HG03432 (cell line): ENCODE measurements around the gene PLA2G5.

Experiments used
- ATAC-seq: cut with Tn5 transposase; IDR thresholded peaks from one replicate; pipeline ENCODE4 v1.9.1; 2021; ENCODE audit warnings: mild to moderate bottlenecking, moderate library complexity; ENCODE audit not compliant: unreplicated experiment

PLA2G5 gene

DNA sequence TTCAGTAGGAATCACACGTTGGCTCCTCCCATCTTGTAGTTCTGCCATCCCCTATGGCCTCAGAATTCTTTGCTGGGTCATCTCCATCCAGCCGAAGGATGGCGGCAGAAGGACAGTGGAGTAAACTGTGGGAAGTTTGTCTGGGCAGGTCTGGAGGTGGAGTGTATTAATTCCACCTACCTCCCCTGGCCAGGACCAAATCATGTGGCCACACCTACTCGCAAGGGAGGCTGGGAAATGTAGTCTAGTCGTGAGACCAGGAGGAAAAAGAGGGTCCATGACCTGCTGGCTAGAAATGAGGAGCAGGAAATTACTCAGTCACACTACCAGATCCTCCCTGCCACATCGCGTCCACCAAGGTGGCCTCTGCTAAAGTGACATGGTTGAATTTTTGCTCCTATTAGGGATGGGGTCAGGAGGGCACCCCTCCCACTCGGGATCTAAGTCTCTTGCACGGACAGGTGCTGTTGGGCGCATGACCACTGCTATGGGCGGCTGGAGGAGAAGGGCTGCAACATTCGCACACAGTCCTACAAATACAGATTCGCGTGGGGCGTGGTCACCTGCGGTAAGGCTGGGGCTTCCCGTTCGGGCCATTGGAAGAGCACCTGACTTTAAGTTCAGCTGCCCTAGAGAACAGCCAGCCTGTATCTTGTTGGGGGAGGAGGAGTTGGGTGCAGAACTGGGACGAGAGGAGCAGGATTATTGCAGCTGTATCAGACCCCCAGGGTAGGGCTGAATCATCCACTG lies 19.5 kb downstream of the PLA2G5 start:
- ATAC-seq: no peak

DNA sequence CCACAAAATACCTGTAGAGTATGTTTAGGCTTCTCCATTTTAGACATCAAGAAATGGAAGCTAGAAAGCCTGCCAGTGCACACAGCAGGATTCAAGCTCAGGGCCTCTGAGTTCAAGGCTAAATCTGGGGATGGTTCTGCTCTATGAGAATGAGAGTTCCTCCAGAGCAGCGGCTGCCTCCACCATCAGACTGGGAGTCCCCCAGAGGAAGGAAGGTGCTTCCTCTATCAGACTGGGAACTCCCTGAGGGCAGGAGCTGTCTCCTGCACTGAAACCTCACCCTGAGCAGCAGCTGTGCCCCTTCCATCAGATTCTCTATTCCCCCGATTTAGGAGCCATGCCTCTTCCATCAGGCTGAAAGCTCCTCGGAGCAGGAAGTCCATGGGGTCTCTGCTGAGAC lies 20.1 kb downstream of the PLA2G5 start:
- no peak for ATAC-seq

DNA sequence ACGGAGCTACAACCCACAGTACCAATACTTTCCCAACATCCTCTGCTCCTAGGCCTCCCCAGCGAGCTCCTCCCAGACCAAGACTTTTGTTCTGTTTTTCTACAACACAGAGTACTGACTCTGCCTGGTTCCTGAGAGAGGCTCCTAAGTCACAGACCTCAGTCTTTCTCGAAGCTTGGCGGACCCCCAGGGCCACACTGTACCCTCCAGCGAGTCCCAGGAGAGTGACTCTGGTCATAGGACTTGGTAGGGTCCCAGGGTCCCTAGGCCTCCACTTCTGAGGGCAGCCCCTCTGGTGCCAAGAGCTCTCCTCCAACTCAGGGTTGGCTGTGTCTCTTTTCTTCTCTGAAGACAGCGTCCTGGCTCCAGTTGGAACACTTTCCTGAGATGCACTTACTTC lies 20.6 kb downstream of the PLA2G5 start:
- ATAC-seq: no peak

DNA sequence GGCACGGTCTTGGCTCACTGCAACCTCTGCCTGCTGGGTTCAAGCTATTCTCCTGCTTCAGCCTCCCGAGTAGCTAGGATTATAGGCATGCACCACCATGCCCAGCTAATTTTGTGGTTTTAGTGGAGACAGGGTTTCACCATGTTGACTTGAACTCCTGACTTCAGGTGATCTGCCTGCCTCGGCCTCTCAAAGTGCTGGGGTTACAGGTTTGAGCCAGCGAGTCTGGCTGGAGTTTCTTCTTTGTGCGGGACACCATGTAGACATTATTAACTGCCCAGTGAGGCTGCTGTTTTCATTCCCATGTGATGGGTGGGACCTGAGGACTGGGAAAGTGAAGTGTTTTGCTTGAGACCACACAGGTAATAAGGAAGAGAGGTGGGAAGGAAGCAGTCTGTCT lies 23.3 kb downstream of the PLA2G5 start:
- ATAC-seq: no peak

DNA sequence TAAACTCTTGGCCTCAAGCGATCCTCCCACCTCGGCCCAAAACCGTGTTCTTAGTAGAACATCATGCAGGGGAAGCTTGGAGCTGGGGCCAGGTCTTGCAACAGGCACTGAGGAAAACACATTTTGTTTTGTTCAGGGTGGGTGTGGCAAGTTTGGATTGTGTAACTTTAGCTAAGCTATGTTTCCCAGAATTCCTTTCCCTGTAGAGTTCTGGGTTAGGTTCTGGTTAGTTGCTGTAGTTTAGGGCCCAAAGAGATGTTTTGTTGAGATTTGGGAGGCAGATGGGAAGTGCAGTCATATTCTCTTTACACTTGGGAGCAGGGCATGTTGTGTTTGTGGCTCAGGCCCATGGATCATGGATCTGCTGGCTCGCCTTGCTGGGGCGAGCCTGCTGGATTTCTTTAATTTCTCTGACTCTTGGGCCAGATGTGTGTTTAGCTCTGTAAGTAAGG lies 24.0 kb downstream of the PLA2G5 start:
- ATAC-seq: no peak

DNA sequence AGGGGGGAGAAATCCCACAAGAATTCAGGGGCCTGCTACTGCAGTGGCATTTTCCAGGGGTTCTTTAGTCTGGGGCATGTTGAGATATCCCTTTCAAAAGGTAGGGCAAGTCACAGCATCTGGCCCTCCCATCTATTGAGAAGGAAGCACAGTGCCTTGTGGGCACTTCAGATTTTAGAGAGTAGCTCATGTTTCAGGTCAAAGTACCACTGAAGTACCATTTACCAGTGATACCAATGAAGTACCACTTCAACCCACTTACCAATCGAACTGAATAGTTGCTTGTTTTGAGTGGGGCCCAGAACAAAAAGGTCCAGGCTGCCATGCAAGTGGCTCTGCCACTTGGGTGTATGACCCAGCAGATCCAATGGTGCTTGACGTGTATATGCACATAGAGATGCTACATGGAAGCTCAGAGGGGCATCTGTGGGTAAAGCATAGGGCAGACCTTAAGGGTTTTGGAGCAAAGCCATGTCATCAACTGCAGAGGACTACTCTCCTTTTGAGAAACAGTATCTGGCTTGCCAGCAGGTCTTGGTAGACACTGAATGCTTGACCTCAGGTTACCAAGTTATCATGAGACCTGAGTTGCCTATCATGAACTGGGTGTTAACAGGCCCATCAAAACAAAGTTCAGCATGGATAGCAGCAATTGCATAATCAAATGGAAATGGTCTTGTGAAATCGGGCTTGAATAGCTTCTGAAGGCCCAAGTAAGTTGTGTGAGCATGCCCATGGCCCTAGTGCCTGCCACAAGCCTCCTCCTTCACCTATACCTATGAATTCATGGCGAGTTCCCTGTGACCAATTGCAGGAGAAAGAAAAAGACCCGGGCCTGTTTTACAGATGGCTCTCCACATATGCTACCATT lies 25.8 kb downstream of the PLA2G5 start:
- no peak for ATAC-seq

DNA sequence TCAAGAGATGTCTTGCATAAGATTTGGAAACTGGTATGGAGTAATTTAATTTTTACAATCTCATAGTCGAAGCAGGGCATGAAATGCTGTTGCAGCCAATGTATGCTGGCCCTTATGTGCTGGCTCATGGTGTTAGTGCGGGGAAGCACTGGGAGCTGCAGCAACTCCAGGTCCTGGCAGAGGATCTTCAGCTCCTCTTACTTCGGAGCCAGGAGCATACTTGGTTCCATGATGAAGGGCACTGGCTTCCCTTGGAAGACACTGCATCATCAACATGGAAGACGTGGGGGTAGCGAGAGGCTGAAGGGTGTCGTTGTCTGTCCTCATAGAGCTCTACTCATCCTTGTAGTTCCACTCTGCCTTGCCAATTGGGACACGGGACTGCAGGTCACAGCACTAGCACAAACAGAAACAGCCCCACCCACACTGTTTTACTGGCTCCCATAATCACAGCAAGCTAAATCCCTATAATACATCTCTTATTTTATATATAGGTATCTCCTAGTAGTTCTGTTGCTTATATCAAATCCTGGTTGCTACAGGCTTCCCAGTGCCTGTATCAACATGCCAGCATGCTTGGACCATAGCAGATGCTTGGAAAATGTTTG lies 26.9 kb downstream of the PLA2G5 start:
- ATAC-seq: no peak

DNA sequence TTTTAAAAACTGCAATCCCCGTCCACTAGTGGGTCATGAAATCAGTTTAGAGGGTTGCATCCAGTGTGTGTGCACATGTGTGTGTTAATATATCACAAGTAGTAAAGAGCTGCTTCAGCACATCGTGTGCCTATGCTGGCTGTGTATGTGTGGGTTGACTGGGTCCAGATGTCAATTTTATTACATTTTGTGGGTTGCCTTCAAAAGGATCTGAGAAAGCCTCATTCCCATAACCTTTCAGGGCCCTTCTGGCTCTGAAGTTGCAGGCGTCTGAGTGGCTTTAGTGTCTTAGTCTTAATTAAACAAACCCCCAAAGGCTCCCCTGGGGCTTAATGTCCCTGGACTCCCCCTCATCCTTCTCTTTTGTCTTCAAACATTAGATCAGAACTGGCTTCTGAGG lies 29.5 kb downstream of the PLA2G5 start:
- no peak for ATAC-seq

DNA sequence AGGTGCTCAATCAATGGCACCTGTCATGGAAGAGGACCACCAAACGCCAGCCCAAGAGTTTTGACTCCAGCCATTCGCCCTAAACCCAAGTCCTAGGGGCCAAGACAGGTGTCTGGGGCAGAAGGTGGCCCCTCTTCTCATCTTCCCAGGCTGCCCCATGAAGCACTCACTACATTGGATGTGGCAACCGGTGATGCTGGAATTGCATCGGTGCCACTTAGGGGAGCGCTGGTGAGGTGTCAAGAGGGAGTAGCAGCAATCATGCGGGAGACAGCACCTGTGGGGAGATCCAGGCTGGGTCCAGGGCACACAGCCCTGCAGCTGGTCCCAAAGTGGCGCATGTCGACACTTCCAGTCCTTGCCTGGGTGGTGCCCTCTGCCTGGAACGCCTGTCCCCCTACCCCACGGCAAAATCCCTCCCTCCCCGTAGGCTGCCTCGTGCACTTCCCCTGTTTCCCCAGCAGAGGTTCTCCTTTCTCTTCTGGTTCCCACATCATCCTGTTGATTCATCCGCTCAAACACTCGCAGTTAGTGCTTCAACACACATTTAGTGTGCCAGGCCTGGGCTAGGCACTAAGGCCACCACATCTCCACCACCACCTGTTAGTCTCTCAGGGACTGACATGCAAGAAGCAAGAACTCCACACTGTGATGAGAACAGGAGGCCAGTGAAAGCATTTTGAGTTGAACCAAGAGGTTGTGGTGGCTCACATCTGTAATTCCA lies 30.8 kb downstream of the PLA2G5 start:
- ATAC-seq: no peak

DNA sequence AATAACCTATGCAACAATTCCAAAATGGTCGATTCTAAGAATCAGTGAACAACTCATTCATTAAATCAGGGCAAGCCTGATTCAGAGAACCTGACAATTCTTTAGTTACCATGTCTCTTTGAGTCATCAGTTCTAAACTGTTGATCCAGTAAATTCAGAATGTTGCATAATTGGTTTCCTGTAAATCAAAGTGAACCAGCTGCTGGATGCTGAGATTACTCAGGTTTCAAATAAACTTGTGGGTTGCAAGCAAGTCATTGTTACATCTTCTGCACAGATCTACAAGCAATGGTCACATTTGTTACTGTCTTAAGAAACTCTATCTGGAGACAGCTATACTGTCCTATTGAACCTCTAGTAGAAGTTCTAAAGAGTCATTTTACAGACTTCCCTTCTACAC lies 32.9 kb downstream of the PLA2G5 start:
- ATAC-seq: no peak

DNA sequence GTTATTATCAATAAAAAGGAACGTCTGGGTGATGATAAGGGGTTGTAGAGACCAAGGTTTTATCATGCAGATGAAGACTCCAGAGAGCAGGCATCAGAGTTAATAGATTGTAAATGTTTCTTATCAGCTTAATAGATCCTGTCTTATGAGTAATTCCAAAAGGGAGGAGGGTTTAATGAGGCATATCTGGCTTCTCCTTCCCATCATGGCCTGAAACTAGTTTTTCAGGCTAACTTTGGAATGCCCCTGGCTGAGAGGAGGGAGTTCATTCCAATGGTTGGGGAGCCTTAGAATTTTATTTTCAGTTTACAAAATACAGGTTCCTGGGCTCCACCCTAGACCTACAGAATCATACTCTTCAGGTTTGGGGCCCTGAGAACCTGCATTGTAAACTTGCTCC lies 35.9 kb downstream of the PLA2G5 start:
- no peak for ATAC-seq

DNA sequence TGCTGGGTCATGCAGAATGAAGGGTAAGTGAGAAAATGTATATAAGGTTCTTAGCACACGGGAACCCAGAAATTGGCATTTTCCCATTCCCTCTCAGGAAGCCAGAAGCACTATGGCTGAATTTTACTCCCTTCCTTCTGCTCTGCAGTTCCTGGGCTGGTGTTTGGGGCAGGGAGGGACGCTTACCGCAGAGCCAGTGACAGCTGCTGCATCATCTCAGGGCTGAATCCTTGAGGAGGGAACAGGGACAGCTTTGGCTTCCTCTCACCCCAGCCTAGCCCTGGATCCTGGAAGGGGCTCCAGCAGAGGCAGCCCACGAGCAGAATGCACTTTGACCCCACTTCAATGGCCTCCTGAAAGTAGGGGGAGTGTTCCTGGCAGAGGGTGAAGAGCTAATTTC lies 37.4 kb downstream of the PLA2G5 start:
- no peak for ATAC-seq

DNA sequence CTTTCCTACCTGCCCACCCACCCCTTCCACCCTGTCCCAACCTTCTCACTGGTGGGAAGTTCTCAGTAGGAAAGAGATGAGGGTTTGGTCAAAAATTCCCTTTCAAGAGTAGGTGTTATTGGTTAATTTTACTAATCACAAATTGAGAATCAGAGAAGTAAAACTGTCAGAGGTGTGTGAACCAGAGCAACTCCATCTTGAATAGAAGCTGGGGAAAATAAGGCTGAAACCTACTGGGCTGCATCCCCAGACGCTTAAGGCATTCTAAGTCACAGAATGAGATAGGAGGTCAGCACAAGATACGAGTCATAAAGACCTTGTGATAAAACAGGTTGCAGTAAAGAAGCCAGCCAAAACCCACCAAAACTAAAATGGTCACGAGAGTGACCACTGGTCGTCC lies 37.8 kb downstream of the PLA2G5 start:
- no peak for ATAC-seq

DNA sequence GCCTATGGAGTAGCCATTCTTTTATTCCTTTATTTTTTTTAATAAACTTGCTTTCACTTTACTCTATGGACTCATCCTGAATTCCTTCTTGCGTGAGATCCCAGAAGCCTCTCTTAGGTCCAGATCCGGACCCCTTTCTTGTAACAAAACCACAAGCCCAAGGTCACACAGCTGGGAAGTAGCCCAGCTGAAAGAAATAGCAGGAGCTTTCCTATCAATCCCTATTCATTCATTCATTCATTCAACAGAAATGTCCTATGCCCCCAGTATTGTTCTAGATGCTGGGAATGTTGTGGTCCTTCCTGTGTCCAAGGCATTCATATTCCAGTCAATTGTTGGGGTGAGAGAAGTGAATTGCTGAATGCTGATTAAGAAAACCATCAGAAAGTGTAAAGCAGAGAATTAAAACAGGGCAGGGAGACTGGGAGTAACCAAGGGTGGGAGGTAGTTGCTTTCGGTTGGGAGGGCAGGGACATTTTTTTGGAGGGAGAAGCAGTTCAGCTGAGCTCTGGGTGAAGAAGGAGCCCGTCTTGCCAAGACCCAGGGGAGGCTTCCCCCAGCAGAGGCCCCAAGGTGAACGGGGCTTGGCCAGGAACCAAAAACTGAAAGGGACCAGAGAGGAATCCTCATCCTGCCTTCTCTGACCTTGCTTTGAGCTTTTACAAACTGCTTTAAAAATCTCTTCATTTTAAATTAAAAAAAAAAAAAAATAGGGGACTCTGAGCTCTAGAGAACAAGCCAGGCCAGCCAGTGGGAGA lies 38.6 kb downstream of the PLA2G5 start:
- ATAC-seq: no peak

DNA sequence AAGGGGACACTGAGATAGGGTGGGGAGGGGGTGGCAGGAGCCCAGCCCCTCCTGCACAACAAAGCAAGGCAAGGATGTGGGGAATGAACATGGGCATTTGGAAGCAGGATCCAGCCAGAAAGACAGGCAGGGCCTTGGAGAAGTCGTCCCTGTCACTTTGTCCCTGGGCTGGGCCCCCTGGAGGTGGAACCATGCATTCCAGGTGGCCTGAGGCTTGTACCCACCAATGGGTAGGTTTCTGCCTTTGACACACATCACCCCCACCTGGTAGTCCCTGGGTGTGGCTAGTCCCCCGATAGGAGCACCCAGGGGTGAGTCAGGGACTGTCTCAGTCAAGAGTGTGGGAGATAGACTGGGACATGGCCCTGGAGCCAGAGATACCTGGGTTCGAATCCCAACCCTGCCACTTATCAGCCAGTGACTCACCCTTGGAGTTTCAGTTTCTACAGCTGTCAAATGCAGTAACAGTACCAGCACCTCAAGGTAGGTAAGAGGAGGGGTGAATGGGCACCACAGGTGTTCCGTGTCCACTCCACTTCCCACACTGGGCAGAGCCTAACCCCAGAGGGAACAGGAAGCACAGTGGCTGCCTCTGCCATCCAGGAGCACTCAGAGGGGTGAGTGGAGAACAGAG lies 39.3 kb downstream of the PLA2G5 start:
- ATAC-seq: no peak

DNA sequence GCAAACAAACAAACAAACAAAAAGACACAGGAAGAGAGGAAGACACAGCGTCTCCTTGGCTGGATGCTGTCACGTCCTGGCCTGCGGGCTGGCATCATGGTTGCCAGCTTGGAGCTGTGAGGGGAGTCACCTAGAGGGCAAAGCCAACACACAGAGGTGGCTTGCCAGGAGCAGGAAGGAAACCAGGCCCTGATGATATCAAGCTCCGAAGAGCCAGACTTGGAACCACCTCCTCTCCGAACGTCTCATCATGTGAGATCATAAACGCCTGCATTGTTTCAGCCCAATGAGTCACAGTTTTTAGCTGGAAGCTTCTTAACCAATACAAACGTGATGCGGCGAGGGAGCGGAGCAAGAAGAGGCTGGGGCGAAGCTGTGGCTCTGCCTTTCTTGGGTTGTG lies 40.7 kb downstream of the PLA2G5 start:
- ATAC-seq: no peak

DNA sequence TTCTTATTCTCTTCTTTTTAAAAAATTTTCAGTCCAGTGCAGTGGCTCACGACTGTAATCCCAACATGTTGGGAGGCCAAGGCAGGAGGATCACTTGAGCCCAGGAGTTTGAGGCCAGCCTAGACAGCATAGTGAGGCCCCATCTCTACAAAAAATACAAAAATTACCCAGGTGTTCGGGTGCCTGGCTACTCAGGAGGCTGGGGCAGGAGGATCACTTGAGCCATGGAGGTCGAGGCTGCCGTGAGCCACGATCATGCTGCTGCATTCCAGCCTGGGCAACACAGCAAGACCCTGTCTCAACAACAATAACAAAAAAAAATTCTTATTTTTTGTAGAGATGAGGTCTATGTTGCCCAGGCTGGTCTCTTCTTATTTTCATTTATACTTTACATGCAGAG lies 41.5 kb downstream of the PLA2G5 start:
- ATAC-seq: no peak

DNA sequence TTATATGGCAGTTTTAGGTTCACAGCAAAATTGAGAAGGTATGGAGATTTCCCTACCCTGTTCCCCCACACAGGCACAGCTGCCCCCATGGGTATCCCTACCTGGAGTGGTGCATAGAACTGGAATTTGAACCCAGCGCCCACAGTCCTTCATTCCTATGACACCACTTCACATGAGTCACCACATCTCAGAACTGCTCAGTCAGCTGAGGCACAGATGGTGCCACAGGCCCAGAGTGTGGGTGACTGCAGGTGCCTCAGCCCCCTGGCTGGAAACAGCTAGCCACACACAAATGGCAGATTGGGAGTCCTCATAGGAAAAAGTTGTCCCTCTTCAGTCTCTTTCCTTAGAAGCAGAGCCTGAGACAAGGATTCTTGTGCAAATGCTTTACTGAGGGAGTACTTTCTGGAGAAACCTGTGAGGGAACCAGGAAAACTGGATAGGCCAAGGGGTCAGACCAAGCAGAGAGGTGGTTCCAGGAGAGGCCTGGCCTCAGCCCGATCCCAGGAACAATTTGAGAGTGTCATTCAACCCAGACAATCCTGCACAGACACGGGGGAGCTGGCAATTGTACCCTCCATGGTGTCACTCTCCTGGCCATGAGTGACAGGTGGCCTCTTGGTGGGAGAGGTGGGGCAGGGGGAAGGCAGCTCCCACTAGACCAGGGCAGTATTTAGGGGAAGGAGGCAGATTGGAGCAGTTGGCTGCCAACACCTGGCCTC lies 42.4 kb downstream of the PLA2G5 start:
- ATAC-seq: no peak

DNA sequence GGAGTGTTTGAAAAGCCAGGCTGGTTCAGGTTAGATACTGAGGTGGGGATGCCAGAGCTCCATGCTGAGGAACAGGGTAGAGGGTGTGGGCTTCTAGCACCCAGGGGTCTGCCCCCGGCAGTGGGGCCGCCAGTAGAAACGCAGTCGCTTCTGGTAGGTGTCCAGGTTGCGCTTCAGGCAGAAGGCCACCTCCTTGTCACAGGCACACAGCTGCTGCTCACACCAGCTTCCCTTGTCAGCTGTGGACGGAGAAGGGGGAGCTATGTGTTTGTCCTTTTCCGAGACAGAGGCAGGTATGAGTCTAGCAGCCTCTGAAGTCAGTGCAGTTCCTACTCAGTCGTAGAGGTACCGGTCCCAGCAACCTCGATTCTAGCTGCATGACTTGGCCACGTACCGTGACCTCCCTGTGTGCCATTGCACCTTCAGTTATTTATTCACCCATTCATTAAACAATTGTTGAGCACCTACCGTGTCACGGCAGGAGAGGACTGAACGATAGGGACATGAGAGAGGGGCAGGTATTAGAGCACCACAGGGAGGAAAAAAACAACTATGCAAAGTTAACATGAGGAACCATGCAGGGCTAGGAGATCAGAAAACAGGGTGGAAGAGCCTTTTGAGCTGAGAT lies 44.1 kb downstream of the PLA2G5 start:
- ATAC-seq: no peak
